Endodermal cell (in vitro differentiated cells): ENCODE measurements around the gene RNU7-1. TPM values are rescaled to one million over a fixed set of nuclear protein-coding genes. Genes with fewer than 3 reads are reported as not detected.

Experiments
- DNase-seq: peaks from one replicate; pipeline ENCODE4 v3.0.0-alpha.2; 2017
- H3K27ac ChIP-seq: 2 replicates; pipeline ENCODE4 v1.5.1; 2013; ENCODE audit warnings: mild to moderate bottlenecking, low read depth, low read length, moderate library complexity
- H3K27me3 ChIP-seq: 2 replicates; pipeline ENCODE4 v1.6.1; 2013; ENCODE audit warnings: mild to moderate bottlenecking, low read length, moderate library complexity; ENCODE audit not compliant: insufficient read depth, control insufficient read depth, poor library complexity, severe bottlenecking
- H3K36me3 ChIP-seq: 2 replicates; pipeline ENCODE4 v1.7.0; 2013; ENCODE audit warnings: mild to moderate bottlenecking, low read length, moderate library complexity; ENCODE audit not compliant: control insufficient read depth, insufficient read depth
- H3K4me1 ChIP-seq: one replicate; pipeline ENCODE4 v1.7.0; 2013; ENCODE audit warnings: low read length; ENCODE audit not compliant: control insufficient read depth, insufficient read depth
- H3K4me3 ChIP-seq: 2 replicates; pipeline ENCODE4 v1.5.1; 2013; ENCODE audit warnings: mild to moderate bottlenecking, low read length, moderate library complexity
- H3K9ac ChIP-seq: 2 replicates; pipeline ENCODE4 v1.6.1; 2013; ENCODE audit warnings: mild to moderate bottlenecking, low read length, moderate library complexity; ENCODE audit not compliant: poor library complexity, severe bottlenecking; ENCODE audit errors: extremely low read depth
- H3K9me3 ChIP-seq: 2 replicates; pipeline ENCODE4 v1.6.1; 2013; ENCODE audit warnings: mild to moderate bottlenecking, low read length, moderate library complexity; ENCODE audit not compliant: control insufficient read depth
- H3K27ac Mint-ChIP-seq: 2 replicates; pipeline ENCODE4 v1.8.0; 2020; ENCODE audit warnings: mixed read lengths
- H3K27me3 Mint-ChIP-seq: 2 replicates; pipeline ENCODE4 v1.8.0; 2021; ENCODE audit warnings: mild to moderate bottlenecking, mixed read lengths; ENCODE audit not compliant: insufficient read depth
- H3K36me3 Mint-ChIP-seq: 2 replicates; pipeline ENCODE4 v1.8.0; 2020; ENCODE audit warnings: low read depth, mixed read lengths
- H3K4me1 Mint-ChIP-seq: 2 replicates; pipeline ENCODE4 v1.8.0; 2020; ENCODE audit warnings: mixed read lengths
- H3K4me3 Mint-ChIP-seq: 2 replicates; pipeline ENCODE4 v1.8.0; 2020; ENCODE audit warnings: mild to moderate bottlenecking, moderate library complexity, mixed read lengths
- H3K9me3 Mint-ChIP-seq: 2 replicates; pipeline ENCODE4 v1.8.0; 2020; ENCODE audit warnings: mild to moderate bottlenecking, mixed read lengths
- WGBS, 2 experiments: methylation state at CpG; one replicate each; pipeline versions ENCODE4 v1.1.5 to v1.1.7; 2013; ENCODE audit warnings: missing lambda C conversion rate in 2 of 2, mixed read lengths in 1 of 2; ENCODE audit not compliant: insufficient coverage in 1 of 2, insufficient read length in 1 of 2; 5-methylcytosine and 5-hydroxymethylcytosine counted together
- total RNA-seq, 2 donors: library from RNA; stranded (reverse); fragmentation: NEBNext Ultra II Directional in 1 of 2; extraction: Animal tissue kit (Norgen Biotek cat#: 25700) in 1 of 2; gene quantifications; 2 replicates in 1 of 2; 3 replicates in 1 of 2; pipeline ENCODE4 v1.2.1, GENCODE V29; 2021
- TF ChIP-seq, protein P1 (sequence below): fragments of 200-600 bp; sonication (generic); conservative IDR thresholded peaks from 2 replicates; pipeline ENCODE4 v1.5.0; 2021; ENCODE audit warnings: antibody characterized with exemption, mild to moderate bottlenecking

The RNU7-1 gene
- total RNA-seq, 2 donors from 2014 or later: not detected

GRCh38 chr12:6962285-6963015 lies 18.8 kb downstream of the RNU7-1 start:
- no peak for DNase-seq
- WGBS, 2 experiments: 75 to 86% methylated on average over 15 to 25 of the region's 25 CpGs
- H3K27ac Mint-ChIP-seq: peak overlapping the region; percentile 99

DNA sequence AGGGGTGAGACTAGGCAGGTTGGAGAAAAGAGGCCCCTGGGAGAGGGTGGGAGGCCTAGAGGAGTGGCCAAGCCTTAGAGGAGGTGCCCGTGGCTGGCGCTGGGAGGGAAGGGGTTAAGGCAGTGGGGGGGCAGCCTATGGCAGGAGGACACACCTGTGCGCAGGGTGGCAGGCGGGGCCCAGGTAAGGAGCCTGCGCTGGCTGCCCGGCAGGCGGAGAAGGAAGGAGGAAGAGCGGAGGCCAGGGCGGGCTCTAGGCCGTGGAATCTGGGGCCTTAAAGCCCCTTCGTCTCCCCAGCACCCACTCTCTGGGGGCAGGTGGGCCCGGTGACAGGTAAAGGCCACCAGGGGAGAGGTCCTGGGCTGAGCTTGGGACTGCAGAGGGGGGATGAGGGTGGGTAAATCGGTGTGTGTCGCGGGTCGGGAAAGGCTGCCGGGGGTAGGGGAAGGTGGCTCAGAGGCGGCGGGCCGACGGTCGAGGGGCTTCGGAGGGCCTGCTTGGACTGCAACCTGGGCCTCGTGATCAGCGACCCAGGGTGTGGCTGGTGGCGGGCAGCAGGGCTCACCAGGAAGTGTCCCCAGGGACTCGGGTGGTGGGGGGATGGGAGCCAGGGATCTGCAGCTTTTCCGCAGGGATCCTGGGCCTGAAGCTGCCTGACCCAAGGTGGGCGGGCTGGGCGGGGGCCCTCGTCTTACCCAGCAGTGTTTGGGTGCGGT lies 19.6 kb downstream of the RNU7-1 start:
- no peak overlapping the region for H3K9ac ChIP-seq
- Mint-ChIP-seq H3K4me3 (peak overlapping the region; percentile 98), H3K36me3 (peaks cover 49% of the 10 kb centered on the region), H3K27me3 (no peaks in the 10 kb centered on the region), H3K9me3 (no peaks in the 10 kb centered on the region), H3K4me1 (peaks cover 48% of the 10 kb centered on the region), H3K27ac (peak overlapping the region; percentile 99)
- no peaks in the 10 kb centered on the region for H3K27me3 ChIP-seq
- TF ChIP-seq, protein P1, sequence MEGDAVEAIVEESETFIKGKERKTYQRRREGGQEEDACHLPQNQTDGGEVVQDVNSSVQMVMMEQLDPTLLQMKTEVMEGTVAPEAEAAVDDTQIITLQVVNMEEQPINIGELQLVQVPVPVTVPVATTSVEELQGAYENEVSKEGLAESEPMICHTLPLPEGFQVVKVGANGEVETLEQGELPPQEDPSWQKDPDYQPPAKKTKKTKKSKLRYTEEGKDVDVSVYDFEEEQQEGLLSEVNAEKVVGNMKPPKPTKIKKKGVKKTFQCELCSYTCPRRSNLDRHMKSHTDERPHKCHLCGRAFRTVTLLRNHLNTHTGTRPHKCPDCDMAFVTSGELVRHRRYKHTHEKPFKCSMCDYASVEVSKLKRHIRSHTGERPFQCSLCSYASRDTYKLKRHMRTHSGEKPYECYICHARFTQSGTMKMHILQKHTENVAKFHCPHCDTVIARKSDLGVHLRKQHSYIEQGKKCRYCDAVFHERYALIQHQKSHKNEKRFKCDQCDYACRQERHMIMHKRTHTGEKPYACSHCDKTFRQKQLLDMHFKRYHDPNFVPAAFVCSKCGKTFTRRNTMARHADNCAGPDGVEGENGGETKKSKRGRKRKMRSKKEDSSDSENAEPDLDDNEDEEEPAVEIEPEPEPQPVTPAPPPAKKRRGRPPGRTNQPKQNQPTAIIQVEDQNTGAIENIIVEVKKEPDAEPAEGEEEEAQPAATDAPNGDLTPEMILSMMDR: peak; percentile 52
- H3K4me3 ChIP-seq: no peak overlapping the region
- no peak overlapping the region for H3K27ac ChIP-seq
- no peaks in the 10 kb centered on the region for H3K9me3 ChIP-seq
- peaks cover 40% of the 10 kb centered on the region for H3K36me3 ChIP-seq
- 82 to 96% methylated on average over 22 to 32 of the region's 32 CpGs for WGBS, 2 experiments
- peak; percentile 99 for DNase-seq
- peaks cover 4% of the 10 kb centered on the region for H3K4me1 ChIP-seq

More at GRCh38 chr12:6962285-6963015, 18.8 kb downstream of the RNU7-1 start:
- Mint-ChIP-seq H3K4me3 (peak overlapping the region; percentile 98), H3K4me1 (peaks cover 48% of the 10 kb centered on the region), H3K9me3 (no peaks in the 10 kb centered on the region), H3K36me3 (peaks cover 42% of the 10 kb centered on the region), H3K27me3 (no peaks in the 10 kb centered on the region)
- TF ChIP-seq, protein P1: no peak
- Histone ChIP-seq H3K36me3 (peaks cover 33% of the 10 kb centered on the region), H3K27me3 (no peaks in the 10 kb centered on the region), H3K4me1 (peaks cover 4% of the 10 kb centered on the region), H3K9me3 (no peaks in the 10 kb centered on the region), H3K9ac (peak overlapping the region; percentile 49), H3K27ac (peak overlapping the region; percentile 76), H3K4me3 (no peak overlapping the region)

DNA sequence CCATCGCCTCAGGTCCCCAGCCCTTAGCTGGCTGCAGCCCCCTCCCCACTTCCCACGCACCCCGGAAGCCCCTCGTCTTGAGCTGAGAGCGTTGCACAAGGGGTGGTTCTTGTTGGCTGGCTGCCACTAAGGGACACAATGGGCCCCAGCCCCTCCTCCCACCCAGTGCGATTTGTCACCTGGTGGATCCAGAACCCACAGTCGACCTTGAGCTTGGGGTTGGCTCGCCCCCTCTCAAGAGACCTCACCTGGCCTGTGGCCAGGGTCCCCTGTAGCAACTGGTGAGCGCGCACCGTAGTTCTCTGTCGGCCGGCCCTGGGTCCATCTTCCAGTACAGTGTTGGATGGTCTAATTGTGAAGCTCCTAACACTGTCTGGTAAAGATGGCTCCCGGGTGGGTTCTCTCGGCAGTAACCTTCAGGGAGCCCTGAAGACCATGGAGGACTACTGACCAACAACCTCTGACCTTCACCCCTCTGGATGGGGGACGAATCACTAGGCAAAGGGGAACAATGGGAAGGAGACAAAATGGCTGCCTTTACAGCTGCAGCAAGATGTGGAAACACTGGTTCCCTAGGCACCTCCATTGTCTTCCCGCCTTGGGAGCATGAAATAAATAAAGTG lies 20.3 kb downstream of the RNU7-1 start:
- Histone ChIP-seq H3K9me3 (no peaks in the 10 kb centered on the region), H3K9ac (no peak overlapping the region), H3K27me3 (no peaks in the 10 kb centered on the region), H3K4me3 (no peak overlapping the region), H3K36me3 (peaks cover 47% of the 10 kb centered on the region), H3K4me1 (peaks cover 4% of the 10 kb centered on the region), H3K27ac (peak overlapping the region; percentile 1)
- no peaks in the 10 kb centered on the region for H3K9me3 Mint-ChIP-seq
- peak overlapping the region; percentile 98 for H3K4me3 Mint-ChIP-seq
- 91 to 99% methylated on average over 10 to 17 of the region's 17 CpGs for WGBS, 2 experiments
- H3K36me3 Mint-ChIP-seq: peaks cover 56% of the 10 kb centered on the region
- H3K4me1 Mint-ChIP-seq: peaks cover 56% of the 10 kb centered on the region
- H3K27me3 Mint-ChIP-seq: no peaks in the 10 kb centered on the region
- TF ChIP-seq, protein P1: no peak
- peak; percentile 74 for DNase-seq
- H3K27ac Mint-ChIP-seq: peak overlapping the region; percentile 99
